CD14-positive monocyte (primary cell): ENCODE results near the gene DOK5. TPM values are rescaled to one million over a fixed set of nuclear protein-coding genes. Genes with fewer than 3 reads are reported as not detected.

Source experiments
- DNase-seq, 3 donors: peaks; one replicate each; pipeline ENCODE4 v3.0.0-alpha.2; 2011 to 2022
- H2AFZ ChIP-seq: 2 replicates; pipeline ENCODE4 v1.6.0; 2012; ENCODE audit warnings: mild to moderate bottlenecking, low read depth, low read length, inconsistent platforms; ENCODE audit not compliant: insufficient read depth, poor library complexity, severe bottlenecking
- H3K27ac ChIP-seq, 2 donors: 1 replicate in 1 of 2; 2 replicates in 1 of 2; pipeline ENCODE4 v1.5.1; 2012 to 2013; ENCODE audit warnings: low read length in 2 of 2, control low read depth in 1 of 2, inconsistent platforms in 1 of 2, low read depth in 1 of 2, mild to moderate bottlenecking in 1 of 2
- H3K27me3 ChIP-seq, 2 donors: one replicate each; pipeline versions ENCODE4 v1.6.0 to v1.6.1; 2011 to 2013; ENCODE audit warnings: low read length in 2 of 2; ENCODE audit not compliant: control insufficient read depth in 2 of 2, insufficient read depth in 2 of 2
- H3K36me3 ChIP-seq, 2 donors: replicated peaks in 1 of 2; 1 replicate in 1 of 2; 2 replicates in 1 of 2; pipeline versions ENCODE4 v1.5.1 to v1.6.1; 2012 to 2013; ENCODE audit warnings: low read length in 2 of 2, control low read depth in 1 of 2, inconsistent platforms in 1 of 2, mild to moderate bottlenecking in 1 of 2; ENCODE audit not compliant: insufficient read depth in 2 of 2, control insufficient read depth in 1 of 2
- H3K4me1 ChIP-seq, 2 donors: 1 replicate in 1 of 2; 2 replicates in 1 of 2; pipeline versions ENCODE4 v1.5.1 to v1.6.1; 2012 to 2013; ENCODE audit warnings: low read length in 2 of 2, control low read depth in 1 of 2, inconsistent platforms in 1 of 2, mild to moderate bottlenecking in 1 of 2, moderate library complexity in 1 of 2; ENCODE audit not compliant: insufficient read depth in 2 of 2, control insufficient read depth in 1 of 2
- H3K4me2 ChIP-seq: replicated peaks from 2 replicates; pipeline ENCODE3; 2012; ENCODE audit warnings: low read length, moderate library complexity, mild to moderate bottlenecking; ENCODE audit not compliant: poor library complexity, severe bottlenecking; ENCODE audit errors: extremely low read depth
- H3K4me3 ChIP-seq, 3 experiments: fragments of 200-600 bp in 1 of 3; sonication (generic) in 1 of 3; replicated peaks in 1 of 3; 1 replicate in 2 of 3; 2 replicates in 1 of 3; pipeline ENCODE4 v1.5.1; 2011 to 2013; ENCODE audit warnings: low read length in 3 of 3, mild to moderate bottlenecking in 3 of 3, control low read depth in 2 of 3, low read depth in 2 of 3, inconsistent platforms in 1 of 3, moderate library complexity in 1 of 3
- H3K79me2 ChIP-seq: 2 replicates; pipeline ENCODE4 v1.6.0; 2012; ENCODE audit warnings: mild to moderate bottlenecking, control low read depth, inconsistent platforms, low read length, moderate library complexity; ENCODE audit not compliant: insufficient read depth
- H3K9ac ChIP-seq: 2 replicates; pipeline ENCODE4 v1.6.0; 2017; ENCODE audit warnings: low read length, mild to moderate bottlenecking; ENCODE audit not compliant: insufficient read depth, poor library complexity, severe bottlenecking
- H3K9me3 ChIP-seq, 2 donors: replicated peaks in 1 of 2; 1 replicate in 1 of 2; 2 replicates in 1 of 2; pipeline versions ENCODE4 v1.5.1 to v1.6.1; 2012 to 2013; ENCODE audit warnings: low read length in 2 of 2, control low read depth in 1 of 2; ENCODE audit not compliant: control insufficient read depth in 1 of 2, insufficient read depth in 1 of 2
- H4K20me1 ChIP-seq: 2 replicates; pipeline ENCODE4 v1.6.0; 2012; ENCODE audit warnings: mild to moderate bottlenecking, low read length, control low read depth, moderate library complexity; ENCODE audit not compliant: insufficient read depth
- H3K27ac Mint-ChIP-seq, 7 donors: one replicate each; pipeline ENCODE4 v1.8.0; 2020; ENCODE audit warnings: mild to moderate bottlenecking in 7 of 7, mixed read lengths in 7 of 7, moderate library complexity in 6 of 7, inconsistent platforms in 2 of 7
- H3K27me3 Mint-ChIP-seq, 3 donors: one replicate each; pipeline ENCODE4 v1.8.0; 2021 to 2022; ENCODE audit warnings: low read depth in 3 of 3, mild to moderate bottlenecking in 3 of 3, mixed read lengths in 3 of 3, moderate library complexity in 3 of 3, inconsistent platforms in 1 of 3
- H3K36me3 Mint-ChIP-seq, 2 donors: one replicate each; pipeline ENCODE4 v1.8.0; 2020; ENCODE audit warnings: mixed read lengths in 2 of 2, inconsistent platforms in 1 of 2, mild to moderate bottlenecking in 1 of 2
- H3K4me1 Mint-ChIP-seq: one replicate; pipeline ENCODE4 v1.8.0; 2020; ENCODE audit warnings: mild to moderate bottlenecking, mixed read lengths
- H3K4me3 Mint-ChIP-seq, 2 donors: one replicate each; pipeline ENCODE4 v1.8.0; 2020; ENCODE audit warnings: mild to moderate bottlenecking in 2 of 2, mixed read lengths in 2 of 2, moderate library complexity in 1 of 2
- H3K9me3 Mint-ChIP-seq, 7 donors: one replicate each; pipeline ENCODE4 v1.8.0; 2020 to 2022; ENCODE audit warnings: mixed read lengths in 7 of 7, mild to moderate bottlenecking in 6 of 7, moderate library complexity in 6 of 7, inconsistent platforms in 2 of 7
- CTCF ChIP-seq: fragments of 200-600 bp; IDR thresholded peaks from one replicate; pipeline ENCODE4 v1.8.0; 2022; ENCODE audit warnings: antibody characterized with exemption, mild to moderate bottlenecking
- WGBS: methylation state at CpG from one replicate; pipeline ENCODE4 v1.1.5; 2013; ENCODE audit warnings: missing lambda C conversion rate; ENCODE audit not compliant: insufficient coverage; 5-methylcytosine and 5-hydroxymethylcytosine counted together
- intact Hi-C, 2 donors: fragments of 100-400 bp; cut with micrococcal nuclease; formaldehyde crosslinking; loops; one replicate each; pipeline versions ENCODE4 v1.15.0 to v1.15.1; 2023
- polyA plus RNA-seq, 3 donors: library from polyadenylated mRNA; depleted of rRNA in 1 of 3; unstranded in 2 of 3; stranded (reverse) in 1 of 3; fragments of 300-500 nt in 2 of 3; fragments of >200 nt in 1 of 3; fragmentation: Illumina TruSeq in 2 of 3; gene quantifications; 1 replicate in 2 of 3; 2 replicates in 1 of 3; pipeline ENCODE4 v1.2.3, GENCODE V29; 2012 to 2021

Gene DOK5
- polyA plus RNA-seq, 3 donors = not detected

GRCh38 chr20:54554006-54554405 is 78.6 kb downstream of the DOK5 start:
- H3K9me3 ChIP-seq = no peaks in the 10 kb centered on the region
- no peak overlapping the region for H3K4me3 Mint-ChIP-seq

GRCh38 chr20:54555150-54555549 is 79.8 kb downstream of the DOK5 start:
- Mint-ChIP-seq H3K9me3 (peaks cover 0 to 8% (median 0%) of the 10 kb centered on the region in 7 donors), H3K27me3 (peaks cover 0 to 1% (median 0%) of the 10 kb centered on the region in 3 donors), H3K27ac (no peak overlapping the region), H3K36me3 (no peaks in the 10 kb centered on the region), H3K4me3 (no peak overlapping the region), H3K4me1 (no peaks in the 10 kb centered on the region)
- Histone ChIP-seq H3K4me2 (no peak overlapping the region), H3K27me3 (no peaks in the 10 kb centered on the region), H3K9me3 (no peaks in the 10 kb centered on the region), H4K20me1 (no peaks in the 10 kb centered on the region), H3K79me2 (no peaks in the 10 kb centered on the region), H2AFZ (no peak overlapping the region), H3K9ac (no peak overlapping the region), H3K4me3 (no peak overlapping the region), H3K27ac (no peak overlapping the region), H3K4me1 (no peaks in the 10 kb centered on the region), H3K36me3 (no peaks in the 10 kb centered on the region)
- WGBS = 83% methylated on average over 1 of the region's 3 CpGs
- intact Hi-C loops = no loop called here
- no peak for DNase-seq
- TF ChIP-seq CTCF = no peak

More at GRCh38 chr20:54554006-54554405, 78.6 kb downstream of the DOK5 start:
- Histone ChIP-seq H3K79me2 (no peaks in the 10 kb centered on the region), H3K27ac (no peak overlapping the region), H3K4me1 (no peaks in the 10 kb centered on the region), H3K4me3 (no peak overlapping the region), H3K4me2 (no peak overlapping the region), H2AFZ (no peak overlapping the region), H3K9ac (no peak overlapping the region), H4K20me1 (no peaks in the 10 kb centered on the region), H3K36me3 (no peaks in the 10 kb centered on the region), H3K27me3 (no peaks in the 10 kb centered on the region)
- DNase-seq = no peak
- no peak overlapping the region for H3K27ac Mint-ChIP-seq
- peaks cover 0 to 8% (median 0%) of the 10 kb centered on the region in 7 donors for H3K9me3 Mint-ChIP-seq
- intact Hi-C loops = no loop called here
- H3K36me3 Mint-ChIP-seq = no peaks in the 10 kb centered on the region
- H3K27me3 Mint-ChIP-seq = peaks cover 0 to 1% (median 0%) of the 10 kb centered on the region in 3 donors
- H3K4me1 Mint-ChIP-seq = no peaks in the 10 kb centered on the region
- no peak for TF ChIP-seq CTCF
